Esophagus squamous epithelium (tissue), 5 donors: ENCODE data around the gene CCDC39. TPM values are rescaled to one million over a fixed set of nuclear protein-coding genes. Genes with fewer than 3 reads are reported as not detected.
A peak's percentile ranks its signal among the peaks of the same experiment; 100 is the strongest.

Source experiments
- DNase-seq: peaks from one replicate; lab custom pipeline; 2025; lab: John Stamatoyannopoulos, UW
- H3K27ac ChIP-seq, 4 donors: fragments of 200-600 bp; sonication (generic); one replicate each; pipeline ENCODE4 v1.5.1; 2016 to 2019; ENCODE audit warnings: mild to moderate bottlenecking in 1 of 4
- H3K27me3 ChIP-seq, 4 donors: fragments of 200-600 bp; sonication (generic); 1 replicate in 3 of 4; 2 replicates in 1 of 4; pipeline versions ENCODE4 v1.5.1 to v1.6.0; 2017 to 2021; ENCODE audit warnings: antibody characterized with exemption in 1 of 4
- H3K36me3 ChIP-seq, 3 donors: fragments of 200-600 bp; sonication (generic); one replicate each; pipeline ENCODE4 v1.5.1; 2016 to 2019
- H3K4me1 ChIP-seq, 3 donors: fragments of 200-600 bp; sonication (generic); one replicate each; pipeline ENCODE4 v1.5.1; 2017 to 2019
- H3K4me3 ChIP-seq, 4 donors: fragments of 200-600 bp; sonication (generic); 1 replicate in 3 of 4; 2 replicates in 1 of 4; pipeline ENCODE4 v1.5.1; 2016 to 2019; ENCODE audit warnings: mild to moderate bottlenecking in 2 of 4, moderate library complexity in 1 of 4
- H3K9me3 ChIP-seq, 3 donors: fragments of 200-600 bp; sonication (generic); one replicate each; pipeline ENCODE4 v1.5.1; 2016 to 2019
- POLR2A ChIP-seq, 4 donors: fragments of 450-650 bp; IDR thresholded peaks; one replicate each; pipeline ENCODE4 v1.6.1; 2017; ENCODE audit warnings: antibody characterized with exemption in 4 of 4, mild to moderate bottlenecking in 4 of 4, moderate library complexity in 3 of 4
- WGBS, 2 donors: methylation state at CpG; one replicate each; pipeline ENCODE4 v1.1.5; 2018; 5-methylcytosine and 5-hydroxymethylcytosine counted together
- intact Hi-C: fragments of 100-400 bp; cut with DNase I; formaldehyde crosslinking; loops from one replicate; pipeline ENCODE4 v1.15.0; 2022
- total RNA-seq, 4 donors: library from RNA; depleted of rRNA; stranded (reverse); fragments of >200 nt; gene quantifications; one replicate each; pipeline ENCODE4 v1.1.0, GENCODE V29; 2016
- TF ChIP-seq, protein P1 (sequence below), 6 experiments: fragments of 450-650 bp in 4 of 6; fragments of 200-600 bp in 2 of 6; sonication (generic) in 2 of 6; IDR thresholded peaks; one replicate each; pipeline ENCODE4 v1.5.1; 2016 to 2019; ENCODE audit warnings: antibody characterized with exemption in 6 of 6, mild to moderate bottlenecking in 4 of 6, moderate library complexity in 4 of 6
- donor health status: DM: yes; HTN: yes; CAD: no.

The CCDC39 gene
- total RNA-seq, 4 donors from 2014 or later: not detected

DNA sequence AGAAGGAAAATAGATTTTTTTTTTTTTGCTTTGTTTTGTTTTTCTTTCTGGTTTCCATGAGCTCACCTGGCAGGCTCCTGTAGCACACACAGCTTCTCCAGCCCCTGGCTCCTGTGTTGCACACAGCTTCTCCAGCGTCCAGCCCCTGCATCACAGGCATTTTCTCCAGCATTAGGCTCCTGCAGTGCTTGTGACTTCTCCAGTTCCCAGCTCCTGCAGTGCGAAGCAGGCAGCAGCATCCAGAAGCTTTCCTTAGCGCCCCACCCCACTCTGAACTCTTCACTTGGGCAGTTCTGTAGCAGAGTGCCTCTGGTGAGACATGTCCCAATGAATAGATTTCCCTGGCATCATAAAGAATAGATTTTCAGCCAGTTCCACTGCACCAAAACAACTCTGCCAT, 5.5 kb upstream of the CCDC39 start:
- Histone ChIP-seq H3K4me1 (peaks cover 0 to 7% (median 5%) of the 10 kb centered on the region in 3 donors), H3K9me3 (no peaks in the 10 kb centered on the region), H3K27me3 (peaks cover 0 to 33% (median 1%) of the 10 kb centered on the region in 4 donors), H3K36me3 (no peaks in the 10 kb centered on the region), H3K27ac (no peak overlapping the region), H3K4me3 (no peak overlapping the region)
- intact Hi-C loops: no loop called here
- WGBS, 2 donors: 15 to 24% methylated on average over 3 of the region's 3 CpGs
- no peak for DNase-seq
- TF ChIP-seq POLR2A (IDR thresholded peaks at IDR 0.05): no peak
- TF ChIP-seq, protein P1, sequence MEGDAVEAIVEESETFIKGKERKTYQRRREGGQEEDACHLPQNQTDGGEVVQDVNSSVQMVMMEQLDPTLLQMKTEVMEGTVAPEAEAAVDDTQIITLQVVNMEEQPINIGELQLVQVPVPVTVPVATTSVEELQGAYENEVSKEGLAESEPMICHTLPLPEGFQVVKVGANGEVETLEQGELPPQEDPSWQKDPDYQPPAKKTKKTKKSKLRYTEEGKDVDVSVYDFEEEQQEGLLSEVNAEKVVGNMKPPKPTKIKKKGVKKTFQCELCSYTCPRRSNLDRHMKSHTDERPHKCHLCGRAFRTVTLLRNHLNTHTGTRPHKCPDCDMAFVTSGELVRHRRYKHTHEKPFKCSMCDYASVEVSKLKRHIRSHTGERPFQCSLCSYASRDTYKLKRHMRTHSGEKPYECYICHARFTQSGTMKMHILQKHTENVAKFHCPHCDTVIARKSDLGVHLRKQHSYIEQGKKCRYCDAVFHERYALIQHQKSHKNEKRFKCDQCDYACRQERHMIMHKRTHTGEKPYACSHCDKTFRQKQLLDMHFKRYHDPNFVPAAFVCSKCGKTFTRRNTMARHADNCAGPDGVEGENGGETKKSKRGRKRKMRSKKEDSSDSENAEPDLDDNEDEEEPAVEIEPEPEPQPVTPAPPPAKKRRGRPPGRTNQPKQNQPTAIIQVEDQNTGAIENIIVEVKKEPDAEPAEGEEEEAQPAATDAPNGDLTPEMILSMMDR (IDR thresholded peaks at IDR 0.05): no peak

DNA sequence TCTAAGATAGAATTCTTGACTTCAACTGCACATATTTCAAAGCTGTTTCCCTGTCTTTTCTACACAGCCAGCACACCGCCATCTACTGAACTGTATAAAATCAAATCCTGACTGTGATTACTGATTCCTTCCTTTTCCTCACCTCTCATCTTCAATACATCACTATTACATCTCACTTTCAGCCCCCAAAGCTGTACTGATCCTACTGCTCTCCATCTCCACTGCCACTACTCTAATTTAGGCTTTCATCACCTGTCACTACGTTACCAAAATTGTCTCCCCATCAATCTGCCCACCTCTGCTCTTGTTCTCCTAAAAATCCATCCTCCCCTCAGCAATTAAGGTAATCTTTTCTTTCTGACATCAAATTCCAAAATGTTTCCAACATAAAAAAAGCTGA, 4.5 kb upstream of the CCDC39 start:
- no peak for TF ChIP-seq POLR2A (IDR thresholded peaks at IDR 0.05)
- TF ChIP-seq, protein P1 (IDR thresholded peaks at IDR 0.05): no peak
- H3K9me3 ChIP-seq: no peaks in the 10 kb centered on the region
- peaks cover 5 to 17% (median 15%) of the 10 kb centered on the region in 3 donors for H3K4me1 ChIP-seq
- H3K27me3 ChIP-seq: peaks cover 0 to 43% (median 4%) of the 10 kb centered on the region in 4 donors
- no peak for DNase-seq
- H3K27ac ChIP-seq: no peak overlapping the region
- intact Hi-C loops: no loop called here
- H3K36me3 ChIP-seq: no peaks in the 10 kb centered on the region
- H3K4me3 ChIP-seq: no peak overlapping the region
- WGBS, 2 donors: 71% methylated on average over 2 of the region's 2 CpGs

- Histone ChIP-seq H3K27me3 (peaks cover 0 to 56% (median 5%) of the 10 kb centered on the region in 4 donors), H3K9me3 (no peaks in the 10 kb centered on the region), H3K36me3 (no peaks in the 10 kb centered on the region), H3K27ac (no peak overlapping the region), H3K4me3 (peak overlapping the region; percentile 28 to 71 (median 45)), H3K4me1 (peaks cover 6 to 22% (median 16%) of the 10 kb centered on the region in 3 donors)
- DNase-seq: no peak
- WGBS, 2 donors: 2 to 4% methylated on average over 7 of the region's 7 CpGs
- no peak for TF ChIP-seq POLR2A (IDR thresholded peaks at IDR 0.05)
- TF ChIP-seq, protein P1 (IDR thresholded peaks at IDR 0.05): peak in 1 of 6 experiments; percentile 20
- intact Hi-C loops: no loop called here
These were observed 775 bp upstream of the CCDC39 start for GRCh38 chr3:180680097-180680430.

GRCh38 chr3:180678231-180678630, 1.1 kb downstream of the CCDC39 start:
- 12 to 13% methylated on average over 8 of the region's 8 CpGs for WGBS, 2 donors

GRCh38 chr3:180661444-180661843, 17.8 kb downstream of the CCDC39 start:
- Histone ChIP-seq H3K4me3 (no peak overlapping the region), H3K27me3 (no peaks in the 10 kb centered on the region), H3K9me3 (no peaks in the 10 kb centered on the region), H3K36me3 (no peaks in the 10 kb centered on the region), H3K4me1 (no peaks in the 10 kb centered on the region), H3K27ac (no peak overlapping the region)
- intact Hi-C loops: no loop called here
- TF ChIP-seq, protein P1 (IDR thresholded peaks at IDR 0.05): no peak
- TF ChIP-seq POLR2A (IDR thresholded peaks at IDR 0.05): no peak
- no peak for DNase-seq
- 55% methylated on average over 2 of the region's 2 CpGs for WGBS, 2 donors

More at GRCh38 chr3:180678231-180678630, 1.1 kb downstream of the CCDC39 start:
- peaks cover 0 to 50% (median 5%) of the 10 kb centered on the region in 4 donors for H3K27me3 ChIP-seq
- no peak for DNase-seq
- intact Hi-C loops: no loop called here
- no peak overlapping the region for H3K4me3 ChIP-seq
- H3K36me3 ChIP-seq: no peaks in the 10 kb centered on the region
- H3K9me3 ChIP-seq: no peaks in the 10 kb centered on the region
- peaks cover 6 to 22% (median 16%) of the 10 kb centered on the region in 3 donors for H3K4me1 ChIP-seq
- H3K27ac ChIP-seq: no peak overlapping the region
- TF ChIP-seq POLR2A (IDR thresholded peaks at IDR 0.05): no peak
- TF ChIP-seq, protein P1 (IDR thresholded peaks at IDR 0.05): no peak
